Thymus (tissue), 11 donors: ENCODE data around the gene TLN1. TPM values are rescaled to one million over a fixed set of nuclear protein-coding genes. Genes with fewer than 3 reads are reported as not detected.

Source experiments
- DNase-seq, 9 donors: peaks; one replicate each; pipeline ENCODE4 v3.0.0-alpha.2; 2013; ENCODE audit warnings: low spot score in 9 of 9, low read depth in 6 of 9, missing footprints in 1 of 9
- H3K27ac ChIP-seq, 2 donors: one replicate each; pipeline ENCODE4 v1.5.1; 2013; ENCODE audit warnings: control low read depth in 1 of 2, low read depth in 1 of 2, low read length in 1 of 2, mild to moderate bottlenecking in 1 of 2, moderate library complexity in 1 of 2
- H3K27me3 ChIP-seq, 2 donors: one replicate each; pipeline ENCODE4 v1.5.1; 2013; ENCODE audit warnings: low read length in 1 of 2; ENCODE audit not compliant: control insufficient read depth in 2 of 2, insufficient read depth in 1 of 2
- H3K36me3 ChIP-seq, 2 donors: one replicate each; pipeline ENCODE4 v1.5.1; 2013; ENCODE audit warnings: low read length in 1 of 2, mild to moderate bottlenecking in 1 of 2, moderate library complexity in 1 of 2; ENCODE audit not compliant: control insufficient read depth in 2 of 2, insufficient read depth in 2 of 2
- H3K4me1 ChIP-seq, 2 donors: one replicate each; pipeline ENCODE4 v1.5.1; 2013; ENCODE audit warnings: low read length in 2 of 2; ENCODE audit not compliant: control insufficient read depth in 2 of 2, insufficient read depth in 2 of 2
- H3K4me3 ChIP-seq, 2 donors: one replicate each; pipeline ENCODE4 v1.5.1; 2013; ENCODE audit warnings: low read length in 2 of 2, control low read depth in 1 of 2, mild to moderate bottlenecking in 1 of 2
- H3K9me3 ChIP-seq, 2 donors: one replicate each; pipeline ENCODE4 v1.5.1; 2013; ENCODE audit warnings: low read length in 1 of 2, mild to moderate bottlenecking in 1 of 2; ENCODE audit not compliant: control insufficient read depth in 2 of 2, insufficient read depth in 1 of 2
- WGBS: extraction: QIAGEN DNeasy Blood & Tissue Kit; methylation state at CpG from one replicate; pipeline ENCODE4 v1.1.7; 2013; 5-methylcytosine and 5-hydroxymethylcytosine counted together
- polyA plus RNA-seq: library from polyadenylated mRNA; stranded (reverse); fragments of 200-250 nt; gene quantifications from one replicate; pipeline ENCODE4 v1.2.3, GENCODE V29; 2013
- total RNA-seq: library from RNA; stranded (reverse); fragments of 120-200 nt; gene quantifications from one replicate; pipeline ENCODE4 v1.2.4, GENCODE V29; 2013
- donor health status: healthy.

TLN1 gene
- total and polyA plus RNA-seq, 2 donors, result 74.5 to 83.0 TPM

- no peak for DNase-seq
- Histone ChIP-seq H3K27me3 (peaks cover 0 to 15% of the 10 kb centered on the region in 2 donors), H3K4me1 (peaks cover 0 to 24% of the 10 kb centered on the region in 2 donors), H3K36me3 (no peaks in the 10 kb centered on the region), H3K27ac (no peak within 1 kb of the TSS), H3K4me3 (no peak within 1 kb of the TSS), H3K9me3 (no peaks in the 10 kb centered on the region)
- WGBS, result 95% methylated on average over 10 of the region's 10 CpGs
Measured at GRCh38 chr9:35673132-35674024, 58.6 kb downstream of the TLN1 start, which contains the start of gene CA9. CA9 (plus strand) TSS chr9:35673928; CDS start chr9:35673960, 32 bp downstream.

GRCh38 chr9:35669331-35670145 lies 62.5 kb downstream of the TLN1 start:
- peaks cover 0 to 4% of the 10 kb centered on the region in 2 donors for H3K9me3 ChIP-seq
- peaks cover 0 to 4% of the 10 kb centered on the region in 2 donors for H3K27me3 ChIP-seq
- no peak overlapping the region for H3K4me3 ChIP-seq
- WGBS, result 88% methylated on average over 6 of the region's 6 CpGs
- H3K4me1 ChIP-seq, result peaks cover 15 to 28% of the 10 kb centered on the region in 2 donors
- no peak for DNase-seq
- H3K27ac ChIP-seq, result no peak overlapping the region
- no peaks in the 10 kb centered on the region for H3K36me3 ChIP-seq

- WGBS, result over 99% methylated on average over 3 of the region's 3 CpGs
Measured at GRCh38 chr9:35667939-35668338, 64.1 kb downstream of the TLN1 start.

GRCh38 chr9:35666549-35666948 lies 65.4 kb downstream of the TLN1 start:
- Histone ChIP-seq H3K27ac (no peak overlapping the region), H3K4me3 (no peak overlapping the region), H3K9me3 (peaks cover 0 to 4% of the 10 kb centered on the region in 2 donors), H3K4me1 (peaks cover 32 to 52% of the 10 kb centered on the region in 2 donors), H3K27me3 (no peaks in the 10 kb centered on the region), H3K36me3 (peaks cover 3 to 10% of the 10 kb centered on the region in 2 donors)
- WGBS, result 88% methylated on average over 5 of the region's 5 CpGs
- DNase-seq, result no peak

More at GRCh38 chr9:35667939-35668338, 64.1 kb downstream of the TLN1 start:
- Histone ChIP-seq H3K27ac (no peak overlapping the region), H3K4me1 (peaks cover 18 to 38% of the 10 kb centered on the region in 2 donors), H3K9me3 (peaks cover 0 to 4% of the 10 kb centered on the region in 2 donors), H3K4me3 (no peak overlapping the region), H3K27me3 (no peaks in the 10 kb centered on the region), H3K36me3 (peaks cover 0 to 3% of the 10 kb centered on the region in 2 donors)
- no peak for DNase-seq

- Histone ChIP-seq H3K4me3 (no peak overlapping the region), H3K9me3 (peaks cover 0 to 4% of the 10 kb centered on the region in 2 donors), H3K27ac (no peak overlapping the region), H3K27me3 (no peaks in the 10 kb centered on the region), H3K36me3 (peaks cover 5 to 15% of the 10 kb centered on the region in 2 donors), H3K4me1 (peaks cover 37 to 57% of the 10 kb centered on the region in 2 donors)
- WGBS, result 96% methylated on average over 1 of the region's 1 CpG
- no peak for DNase-seq
Measured at GRCh38 chr9:35666045-35666444, 66.0 kb downstream of the TLN1 start.

- Histone ChIP-seq H3K27me3 (no peaks in the 10 kb centered on the region), H3K4me1 (peaks cover 43 to 63% of the 10 kb centered on the region in 2 donors), H3K9me3 (peaks cover 0 to 4% of the 10 kb centered on the region in 2 donors), H3K36me3 (peaks cover 11 to 20% of the 10 kb centered on the region in 2 donors), H3K4me3 (peak overlapping the region; percentile 60 to 61), H3K27ac (peak overlapping the region in 1 of 2 donors; percentile 93)
- WGBS, result 29% methylated on average over 5 of the region's 5 CpGs
- DNase-seq, result no peak
Measured at GRCh38 chr9:35665471-35665818, 66.5 kb downstream of the TLN1 start.

- WGBS, result 10% methylated on average over 58 of the region's 58 CpGs
- Histone ChIP-seq H3K4me3 (peak within 1 kb of the TSS; percentile 60 to 61), H3K36me3 (peaks cover 16 to 25% of the 10 kb centered on the region in 2 donors), H3K9me3 (peaks cover 0 to 4% of the 10 kb centered on the region in 2 donors), H3K27ac (peak within 1 kb of the TSS; percentile 53 to 93), H3K27me3 (no peaks in the 10 kb centered on the region), H3K4me1 (peaks cover 49 to 69% of the 10 kb centered on the region in 2 donors)
- peak in 5 of 9 donors; percentile 62 to 84 (median 75) for DNase-seq
Measured at GRCh38 chr9:35664531-35665470, 67.2 kb downstream of the TLN1 start, which contains the start of gene ARHGEF39. ARHGEF39 (minus strand) TSS chr9:35665195; CDS start chr9:35665169, 26 bp downstream.

DNA sequence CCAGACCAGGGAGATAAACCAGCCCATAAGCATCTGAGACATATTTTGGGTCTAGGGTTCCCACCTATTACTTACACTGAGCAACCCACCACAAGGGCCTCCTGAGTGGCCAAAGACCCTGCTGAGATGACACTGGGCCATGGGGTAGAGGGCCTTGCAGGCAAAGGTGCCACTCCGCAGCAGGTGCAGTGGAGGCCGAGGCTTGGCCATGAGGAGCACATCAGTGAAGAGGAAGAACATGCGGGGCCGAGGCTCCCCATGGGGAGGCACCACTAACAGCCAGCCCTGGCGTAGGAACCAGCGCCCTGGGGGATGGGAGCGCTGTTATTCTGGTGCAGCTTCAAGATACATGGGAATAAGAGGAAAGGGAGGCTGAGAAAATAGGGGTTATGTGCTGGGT lies 69.6 kb downstream of the TLN1 start:
- WGBS, result 94% methylated on average over 7 of the region's 7 CpGs
- Histone ChIP-seq H3K9me3 (peaks cover 0 to 4% of the 10 kb centered on the region in 2 donors), H3K27ac (peak overlapping the region; percentile 79), H3K4me3 (peak overlapping the region in 1 of 2 donors; percentile 0), H3K27me3 (peaks cover 0 to 2% of the 10 kb centered on the region in 2 donors), H3K36me3 (peaks cover 16 to 25% of the 10 kb centered on the region in 2 donors), H3K4me1 (peaks cover 59 to 83% of the 10 kb centered on the region in 2 donors)
- no peak for DNase-seq
